ENCODE data around the gene THSD7A.

- TF ChIP-seq REST (IDR thresholded peaks at IDR 0.05; ENCODE audit: insufficient read depth in 1 of 2, low read depth in 2 of 2, low read length in 2 of 2) (no peak), TAF1 (IDR thresholded peaks at IDR 0.05; ENCODE audit: borderline replicate concordance, insufficient read depth, low read length) (no peak), POLR2AphosphoS5 (IDR thresholded peaks at IDR 0.05; ENCODE audit: low read depth, low read length) (no peak), SIN3A (IDR thresholded peaks at IDR 0.05; ENCODE audit: borderline replicate concordance, insufficient read depth, low read length) (no peak)
These were observed 452.4 kb downstream of the THSD7A start for GRCh38 chr7:11379641-11380040.
